HepG2 (cell line): ENCODE measurements around the gene ZSWIM6. TPM values are rescaled to one million over a fixed set of nuclear protein-coding genes. Genes with fewer than 3 reads are reported as not detected.

Experiments used
- ATAC-seq: fragments of 200-7000 bp; cut with Tn5 transposase; 3 replicates; pipeline ENCODE4 v1.9.1; 2020; ENCODE audit warnings: mild to moderate bottlenecking, moderate library complexity
- BruUV-seq: library from RNA; stranded (reverse); fragments of 400-500 nt; replicated peaks from 2 replicates; lab custom pipeline; 2021; lab: Mats Ljungman, UMichigan
- CTCF ChIA-PET: fragments of 300-600 bp; formaldehyde crosslinking; extraction: SDS; loops from one replicate; lab custom pipeline; 2021; ENCODE audit warnings: low total read pairs, inconsistent platforms, low intra/inter-chr PET ratio; lab: Yijun Ruan, JAX
- POLR2A ChIA-PET: fragments of 350-600 bp; sonication (Branson Sonifier 250); formaldehyde crosslinking; loops from one replicate; lab custom pipeline; 2020; ENCODE audit warnings: antibody characterized with exemption, inconsistent platforms; lab: Yijun Ruan, JAX
- DNase-seq: peaks from one replicate; pipeline ENCODE4 v3.0.0-alpha.2; 2015; ENCODE audit warnings: low spot score
- FAIRE-seq: peaks from 3 replicates; lab custom pipeline; 2011; peaks lifted over from hg19 to GRCh38; lab: Jason Lieb, UNC
- H2AFZ ChIP-seq: one replicate; pipeline ENCODE4 v1.6.1; 2011; ENCODE audit warnings: low read length, inconsistent platforms
- H3K27ac ChIP-seq: fragments of 300-600 bp; 3 replicates; pipeline ENCODE4 v1.8.0; 2011; ENCODE audit warnings: mixed run types, mild to moderate bottlenecking, mixed read lengths, low read length, inconsistent platforms; ENCODE audit not compliant: insufficient read depth; ENCODE audit errors: extremely low read length
- H3K27me3 ChIP-seq, 2 experiments: fragments of 200-600 bp in 1 of 2; 2 replicates in 1 of 2; 3 replicates in 1 of 2; pipeline versions ENCODE4 v1.6.0 to v1.8.0; 2011; ENCODE audit warnings: low read length in 2 of 2, mild to moderate bottlenecking in 2 of 2, moderate library complexity in 2 of 2, inconsistent platforms in 1 of 2; ENCODE audit not compliant: insufficient read depth in 2 of 2, control insufficient read depth in 1 of 2
- H3K36me3 ChIP-seq, 2 experiments: fragments of 200-600 bp in 1 of 2; replicated peaks in 1 of 2; 2 replicates in 1 of 2; 3 replicates in 1 of 2; pipeline versions ENCODE4 v1.5.1 to v1.8.0; 2011; ENCODE audit warnings: low read length in 2 of 2, inconsistent platforms in 1 of 2; ENCODE audit not compliant: insufficient read depth in 2 of 2, control insufficient read depth in 1 of 2
- H3K4me1 ChIP-seq: 2 replicates; pipeline ENCODE4 v1.5.1; 2012; ENCODE audit warnings: low read length, inconsistent platforms; ENCODE audit not compliant: insufficient read depth
- H3K4me2 ChIP-seq: 2 replicates; pipeline ENCODE4 v1.6.0; 2011; ENCODE audit warnings: low read depth, low read length, inconsistent platforms
- H3K4me3 ChIP-seq, 3 experiments: fragments of 200-600 bp in 1 of 3; sonication (generic), shearing (Covaris generic) in 1 of 3; replicated peaks in 1 of 3; 2 replicates each; pipeline ENCODE4 v1.5.1; 2011 to 2016; ENCODE audit warnings: low read length in 3 of 3, inconsistent platforms in 2 of 3, low read depth in 2 of 3, mild to moderate bottlenecking in 2 of 3, control low read depth in 1 of 3, mixed read lengths in 1 of 3; ENCODE audit not compliant: insufficient read depth in 1 of 3
- H3K79me2 ChIP-seq: one replicate; pipeline ENCODE4 v1.6.1; 2011; ENCODE audit warnings: low read length, inconsistent platforms; ENCODE audit not compliant: insufficient read depth
- H3K9ac ChIP-seq: 2 replicates; pipeline ENCODE4 v1.6.0; 2011; ENCODE audit warnings: mild to moderate bottlenecking, low read depth, low read length, inconsistent platforms; ENCODE audit not compliant: insufficient read depth
- H3K9me3 ChIP-seq: 2 replicates; pipeline ENCODE4 v1.5.1; 2012; ENCODE audit warnings: mild to moderate bottlenecking, low read length
- H4K20me1 ChIP-seq: 2 replicates; pipeline ENCODE4 v1.6.0; 2011; ENCODE audit warnings: inconsistent platforms, mild to moderate bottlenecking, low read length, moderate library complexity; ENCODE audit not compliant: insufficient read depth
- CBX2 ChIP-seq, 2 experiments: fragments of 200-600 bp in 1 of 2; sonication (generic); formaldehyde crosslinking in 1 of 2; IDR thresholded peaks; 2 replicates each; pipeline versions ENCODE4 v1.7.0 to v1.8.1; 2018 to 2022; ENCODE audit warnings: low read depth in 2 of 2, low read length in 1 of 2, mild to moderate bottlenecking in 1 of 2, missing genetic modification reagents in 1 of 2
- HOXA5 ChIP-seq: sonication (generic); formaldehyde crosslinking; IDR thresholded peaks from 2 replicates; pipeline ENCODE4 v1.4.0; 2020; ENCODE audit warnings: missing genetic modification reagents
- ZNF225 ChIP-seq: sonication (generic); formaldehyde crosslinking; IDR thresholded peaks from 2 replicates; pipeline ENCODE4 v1.4.0; 2020; ENCODE audit warnings: mild to moderate bottlenecking, missing genetic modification reagents
- ZNF264 ChIP-seq: sonication (generic); formaldehyde crosslinking; IDR thresholded peaks from 2 replicates; pipeline ENCODE4 v1.4.0; 2020; ENCODE audit warnings: missing genetic modification reagents
- ZNF775 ChIP-seq: sonication (generic); formaldehyde crosslinking; IDR thresholded peaks from 2 replicates; pipeline ENCODE4 v1.4.0; 2020; ENCODE audit warnings: missing genetic modification reagents, mild to moderate bottlenecking, moderate library complexity, borderline replicate concordance
- WGBS: methylation state at CpG from one replicate; pipeline ENCODE4 v1.1.6; 2017; ENCODE audit warnings: low lambda C conversion rate; 5-methylcytosine and 5-hydroxymethylcytosine counted together
- in situ Hi-C: cut with HindIII; loops from 2 replicates; pipeline ENCODE4 v1.10.0; 2017; ENCODE audit warnings: low pct_unique_long_range_greater_than_20kb; ENCODE audit not compliant: extremely low pct_ligation_motif_present
- intact Hi-C: fragments of 100-400 bp; cut with micrococcal nuclease; formaldehyde crosslinking; loops from one replicate; pipeline ENCODE4 v1.10.0; 2022; ENCODE audit not compliant: unreplicated experiment
- polyA plus RNA-seq, 8 experiments: library from polyadenylated mRNA; depleted of rRNA in 3 of 8; stranded (reverse) in 7 of 8; unstranded in 1 of 8; fragments of >200 nt; fragmentation: Illumina TruSeq in 4 of 8; extraction: Trizol in 4 of 8; gene quantifications; 2 replicates each; pipeline versions ENCODE4 v1.2.1 to v1.2.3, GENCODE V29; 2011 to 2016; ENCODE audit warnings: low read depth in 4 of 8, missing spikeins in 1 of 8, mixed read lengths in 1 of 8; ENCODE audit not compliant: insufficient read depth in 1 of 8
- total RNA-seq, 5 experiments: library from RNA; depleted of rRNA; stranded (reverse); fragments of >200 nt; fragmentation: Illumina TruSeq; extraction: Trizol; gene quantifications; 2 replicates each; pipeline ENCODE4 v1.2.3, GENCODE V29; 2016; ENCODE audit warnings: low read depth in 1 of 5
- TF ChIP-seq, protein P1 (sequence below): sonication (generic); formaldehyde crosslinking; IDR thresholded peaks from 2 replicates; pipeline ENCODE4 v1.8.0; 2022; ENCODE audit warnings: low read depth, missing genetic modification reagents
- TF ChIP-seq, protein P2 (sequence below): sonication (generic); formaldehyde crosslinking; conservative IDR thresholded peaks from 2 replicates; pipeline ENCODE4 v1.4.0; 2020; ENCODE audit warnings: missing genetic modification reagents
- TF ChIP-seq, protein P3 (sequence below): sonication (generic); formaldehyde crosslinking; conservative IDR thresholded peaks from 2 replicates; pipeline ENCODE4 v1.8.1; 2023; ENCODE audit warnings: missing genetic modification reagents

The ZSWIM6 gene
- total and polyA plus RNA-seq, 2 of the 13 experiments (the other 11 are each of a cell fraction or from before 2014, with no cell fraction given) = 0.82 to 1.9 TPM

DNA sequence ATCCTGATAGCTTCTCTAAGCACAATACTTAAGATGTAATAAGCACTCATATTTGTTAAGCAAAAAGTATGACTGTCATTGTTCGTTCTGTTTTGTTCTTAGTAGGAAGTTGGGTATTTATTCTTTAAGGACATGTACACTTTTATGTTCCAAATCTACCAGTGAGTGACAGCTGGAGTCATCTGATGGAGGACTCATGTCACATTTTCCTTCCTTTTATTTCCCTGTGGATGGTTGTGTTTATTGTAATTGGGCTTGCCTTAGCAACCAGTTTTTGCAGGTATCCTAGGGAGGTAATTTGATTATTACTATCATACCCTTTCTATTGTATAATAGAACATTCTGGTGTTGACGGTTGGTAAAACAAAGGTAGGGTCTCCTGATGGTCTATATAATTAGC lies 145.7 kb downstream of the ZSWIM6 start (continued):
- TF ChIP-seq, protein P1, sequence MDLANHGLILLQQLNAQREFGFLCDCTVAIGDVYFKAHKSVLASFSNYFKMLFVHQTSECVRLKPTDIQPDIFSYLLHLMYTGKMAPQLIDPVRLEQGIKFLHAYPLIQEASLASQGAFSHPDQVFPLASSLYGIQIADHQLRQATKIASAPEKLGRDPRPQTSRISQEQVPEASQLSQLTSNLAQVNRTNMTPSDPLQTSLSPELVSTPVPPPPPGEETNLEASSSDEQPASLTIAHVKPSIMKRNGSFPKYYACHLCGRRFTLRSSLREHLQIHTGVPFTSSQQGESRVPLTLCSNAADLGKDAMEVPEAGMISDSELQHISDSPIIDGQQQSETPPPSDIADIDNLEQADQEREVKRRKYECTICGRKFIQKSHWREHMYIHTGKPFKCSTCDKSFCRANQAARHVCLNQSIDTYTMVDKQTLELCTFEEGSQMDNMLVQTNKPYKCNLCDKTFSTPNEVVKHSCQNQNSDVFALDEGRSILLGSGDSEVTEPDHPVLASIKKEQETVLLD = no peak

DNA sequence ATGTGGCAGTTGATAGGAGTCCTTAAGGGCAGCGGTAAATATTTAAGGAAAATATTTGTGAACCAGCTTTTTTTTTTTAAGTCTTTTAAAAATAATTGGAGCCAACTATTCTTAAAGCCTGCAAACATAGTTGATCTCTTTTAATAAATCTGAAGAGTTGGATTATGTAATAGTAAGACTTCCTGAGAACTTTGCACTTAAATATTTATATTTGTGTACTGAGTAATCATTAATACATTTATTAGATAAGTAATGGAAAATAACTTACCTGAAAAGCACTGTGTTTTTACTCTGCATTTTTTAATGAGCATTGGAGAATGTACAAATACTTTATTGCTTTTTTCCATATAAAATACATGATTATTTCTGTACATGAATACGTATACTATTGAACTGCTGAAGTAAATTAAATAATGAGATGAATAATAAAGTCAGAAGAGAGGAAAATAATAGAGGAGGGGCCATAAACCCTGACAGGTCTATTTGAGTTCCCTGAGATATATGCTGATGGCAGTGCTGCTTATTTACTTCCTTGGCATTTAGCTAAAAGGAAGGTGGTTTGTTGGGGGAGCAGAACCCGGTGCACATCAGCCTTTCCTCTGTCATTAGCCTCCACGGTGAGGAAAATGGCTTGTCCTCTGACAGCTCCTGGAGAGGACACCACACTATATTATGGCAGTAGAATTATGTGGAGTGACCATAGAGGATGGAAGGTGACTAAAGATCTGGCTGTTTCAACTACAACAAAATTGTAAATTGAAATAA lies 148.0 kb downstream of the ZSWIM6 start:
- Histone ChIP-seq H3K27me3 (no peaks in the 10 kb centered on the region), H3K9me3 (no peaks in the 10 kb centered on the region), H2AFZ (no peak overlapping the region), H3K4me1 (no peaks in the 10 kb centered on the region), H3K27ac (no peak overlapping the region), H3K9ac (no peak overlapping the region), H3K4me2 (no peak overlapping the region), H3K79me2 (no peaks in the 10 kb centered on the region), H4K20me1 (no peaks in the 10 kb centered on the region), H3K4me3 (no peak overlapping the region), H3K36me3 (no peaks in the 10 kb centered on the region)
- 53% methylated on average over 4 of the region's 4 CpGs for WGBS
- POLR2A ChIA-PET = no interaction called here
- intact Hi-C loops (no loop called here), in situ Hi-C loops (no loop called here)
- no TSS peak for BruUV-seq
- CTCF ChIA-PET = no interaction called here
- ATAC-seq (no peak), DNase-seq (no peak), FAIRE-seq (no peak)
- TF ChIP-seq ZNF775 (CRISPR knock-in tag) (no peak), HOXA5 (CRISPR knock-in tag) (no peak), ZNF264 (CRISPR knock-in tag) (no peak), ZNF225 (CRISPR knock-in tag) (no peak), CBX2 (IDR thresholded peaks at IDR 0.05; ENCODE audit: low read depth, low read length) (no peak), CBX2 (CRISPR knock-in tag; IDR thresholded peaks at IDR 0.05; ENCODE audit: low read depth) (no peak)
- TF ChIP-seq, protein P2, sequence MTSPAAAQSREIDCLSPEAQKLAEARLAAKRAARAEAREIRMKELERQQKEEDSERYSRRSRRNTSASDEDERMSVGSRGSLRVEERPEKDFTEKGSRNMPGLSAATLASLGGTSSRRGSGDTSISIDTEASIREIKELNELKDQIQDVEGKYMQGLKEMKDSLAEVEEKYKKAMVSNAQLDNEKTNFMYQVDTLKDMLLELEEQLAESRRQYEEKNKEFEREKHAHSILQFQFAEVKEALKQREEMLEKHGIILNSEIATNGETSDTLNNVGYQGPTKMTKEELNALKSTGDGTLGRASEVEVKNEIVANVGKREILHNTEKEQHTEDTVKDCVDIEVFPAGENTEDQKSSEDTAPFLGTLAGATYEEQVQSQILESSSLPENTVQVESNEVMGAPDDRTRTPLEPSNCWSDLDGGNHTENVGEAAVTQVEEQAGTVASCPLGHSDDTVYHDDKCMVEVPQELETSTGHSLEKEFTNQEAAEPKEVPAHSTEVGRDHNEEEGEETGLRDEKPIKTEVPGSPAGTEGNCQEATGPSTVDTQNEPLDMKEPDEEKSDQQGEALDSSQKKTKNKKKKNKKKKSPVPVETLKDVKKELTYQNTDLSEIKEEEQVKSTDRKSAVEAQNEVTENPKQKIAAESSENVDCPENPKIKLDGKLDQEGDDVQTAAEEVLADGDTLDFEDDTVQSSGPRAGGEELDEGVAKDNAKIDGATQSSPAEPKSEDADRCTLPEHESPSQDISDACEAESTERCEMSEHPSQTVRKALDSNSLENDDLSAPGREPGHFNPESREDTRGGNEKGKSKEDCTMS (CRISPR knock-in tag) = no peak
- TF ChIP-seq, protein P3, sequence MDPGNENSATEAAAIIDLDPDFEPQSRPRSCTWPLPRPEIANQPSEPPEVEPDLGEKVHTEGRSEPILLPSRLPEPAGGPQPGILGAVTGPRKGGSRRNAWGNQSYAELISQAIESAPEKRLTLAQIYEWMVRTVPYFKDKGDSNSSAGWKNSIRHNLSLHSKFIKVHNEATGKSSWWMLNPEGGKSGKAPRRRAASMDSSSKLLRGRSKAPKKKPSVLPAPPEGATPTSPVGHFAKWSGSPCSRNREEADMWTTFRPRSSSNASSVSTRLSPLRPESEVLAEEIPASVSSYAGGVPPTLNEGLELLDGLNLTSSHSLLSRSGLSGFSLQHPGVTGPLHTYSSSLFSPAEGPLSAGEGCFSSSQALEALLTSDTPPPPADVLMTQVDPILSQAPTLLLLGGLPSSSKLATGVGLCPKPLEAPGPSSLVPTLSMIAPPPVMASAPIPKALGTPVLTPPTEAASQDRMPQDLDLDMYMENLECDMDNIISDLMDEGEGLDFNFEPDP = no peak
